GM18909 (cell line): Measurements from ENCODE around the gene VGLL2.

Experiments
- ATAC-seq: cut with Tn5 transposase; IDR thresholded peaks from one replicate; pipeline ENCODE4 v1.9.1; 2021; ENCODE audit warnings: mild to moderate bottlenecking; ENCODE audit not compliant: unreplicated experiment, poor library complexity

The VGLL2 gene

GRCh38 chr6:117267766-117268534 is 2.6 kb downstream of the VGLL2 start:
- no peak for ATAC-seq

GRCh38 chr6:117268924-117269323 is 3.6 kb downstream of the VGLL2 start:
- ATAC-seq, result no peak

- ATAC-seq, result no peak
These were observed 4.3 kb downstream of the VGLL2 start for GRCh38 chr6:117269638-117270054.

GRCh38 chr6:117270055-117270842 is 4.9 kb downstream of the VGLL2 start:
- no peak for ATAC-seq

GRCh38 chr6:117270843-117271507 is 5.6 kb downstream of the VGLL2 start:
- ATAC-seq, result no peak

- no peak for ATAC-seq
These were observed 6.9 kb downstream of the VGLL2 start for GRCh38 chr6:117272032-117272866.

- no peak for ATAC-seq
These were observed 7.5 kb downstream of the VGLL2 start for GRCh38 chr6:117272891-117273290.

- ATAC-seq, result no peak
These were observed 9.8 kb downstream of the VGLL2 start for GRCh38 chr6:117275205-117275604.

- no peak for ATAC-seq
These were observed 10.4 kb downstream of the VGLL2 start for GRCh38 chr6:117275711-117276110.

GRCh38 chr6:117276778-117277316 is 11.5 kb downstream of the VGLL2 start:
- no peak for ATAC-seq

GRCh38 chr6:117280922-117281321 is 15.6 kb downstream of the VGLL2 start:
- no peak for ATAC-seq

GRCh38 chr6:117288083-117288715 is 22.8 kb downstream of the VGLL2 start:
- no peak for ATAC-seq

- ATAC-seq, result no peak
These were observed 25.0 kb downstream of the VGLL2 start for GRCh38 chr6:117290173-117290846.

GRCh38 chr6:117298941-117299340 is 33.6 kb downstream of the VGLL2 start:
- ATAC-seq, result no peak

- ATAC-seq, result no peak
These were observed 38.0 kb downstream of the VGLL2 start for GRCh38 chr6:117303323-117303722.

- ATAC-seq, result no peak
These were observed 39.1 kb downstream of the VGLL2 start for GRCh38 chr6:117304446-117304845.

GRCh38 chr6:117306227-117306790 is 41.0 kb downstream of the VGLL2 start:
- no peak for ATAC-seq

GRCh38 chr6:117307655-117308054 is 42.3 kb downstream of the VGLL2 start:
- no peak for ATAC-seq

GRCh38 chr6:117309069-117309468 is 43.7 kb downstream of the VGLL2 start:
- ATAC-seq, result no peak
